Activated effector memory CD4-positive, alpha-beta T cell treated with Interleukin-2 at 50 U/mL for 16 hours (primary cell): Measurements from ENCODE around the gene CALM3.
A peak's percentile ranks its signal among the peaks of the same experiment; 100 is the strongest.
"Not testable (repeated sequence)": the region's sequence is repeated elsewhere in the genome, so short reads cannot be mapped to it uniquely, and the experiment has no call there.

ENCODE experiments used
- DNase-seq: peaks from one replicate; pipeline ENCODE4 v3.0.0-alpha.2; 2020

Gene CALM3

DNA sequence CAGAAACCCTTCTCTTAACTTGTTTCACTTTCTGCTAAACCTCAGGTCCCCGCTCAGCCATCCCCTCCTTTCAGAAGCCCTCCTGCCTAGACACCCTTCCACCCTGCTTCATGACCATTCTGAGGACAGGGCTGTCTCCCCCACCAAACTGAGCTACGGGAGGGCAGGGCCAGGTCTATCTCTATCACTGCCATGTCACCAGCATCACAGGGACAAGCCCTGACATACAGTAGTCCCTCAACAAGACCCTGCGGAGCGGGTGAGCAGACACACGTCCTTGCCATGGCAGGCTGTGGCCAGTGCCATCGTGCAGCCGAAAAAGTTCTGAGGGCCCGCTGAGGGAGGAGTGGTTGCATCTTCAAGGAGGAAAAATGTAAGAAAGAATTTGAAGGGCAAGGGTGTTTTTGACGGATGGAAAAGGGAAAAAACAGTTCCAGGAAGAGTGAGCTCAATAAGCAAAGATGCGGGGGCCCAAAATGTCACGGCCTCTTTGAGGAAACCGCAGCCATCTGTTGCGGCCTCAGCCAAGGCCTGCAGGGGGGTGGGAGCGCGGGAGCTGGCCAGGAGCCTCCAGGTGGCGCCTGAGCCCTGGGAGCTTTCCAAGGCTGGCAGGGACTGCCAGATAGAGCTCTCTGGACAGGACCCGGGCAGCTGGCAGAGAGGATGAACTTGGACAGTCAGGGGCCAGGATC lies 15.6 kb downstream of the CALM3 start:
- DNase-seq = no peak

DNA sequence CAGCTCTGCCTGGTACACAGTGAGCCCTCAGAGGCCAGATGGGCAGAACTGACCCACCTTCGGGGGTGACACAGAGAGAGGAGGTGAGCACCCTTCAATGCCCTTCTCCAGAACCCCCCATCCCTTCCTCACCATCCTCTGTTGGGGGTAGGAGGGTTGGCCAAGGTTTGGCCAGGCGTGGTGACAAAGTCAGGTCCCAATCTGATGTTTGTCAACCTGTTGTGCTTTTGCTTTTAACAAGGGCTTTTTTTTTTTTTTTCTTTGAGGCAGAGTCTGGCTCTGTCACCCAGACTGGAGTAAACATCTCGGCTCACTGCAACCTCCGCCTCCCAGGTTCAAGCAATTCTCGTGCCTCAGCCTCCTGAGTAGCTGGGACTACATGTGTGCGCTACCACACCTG lies 16.5 kb downstream of the CALM3 start:
- no peak for DNase-seq

DNA sequence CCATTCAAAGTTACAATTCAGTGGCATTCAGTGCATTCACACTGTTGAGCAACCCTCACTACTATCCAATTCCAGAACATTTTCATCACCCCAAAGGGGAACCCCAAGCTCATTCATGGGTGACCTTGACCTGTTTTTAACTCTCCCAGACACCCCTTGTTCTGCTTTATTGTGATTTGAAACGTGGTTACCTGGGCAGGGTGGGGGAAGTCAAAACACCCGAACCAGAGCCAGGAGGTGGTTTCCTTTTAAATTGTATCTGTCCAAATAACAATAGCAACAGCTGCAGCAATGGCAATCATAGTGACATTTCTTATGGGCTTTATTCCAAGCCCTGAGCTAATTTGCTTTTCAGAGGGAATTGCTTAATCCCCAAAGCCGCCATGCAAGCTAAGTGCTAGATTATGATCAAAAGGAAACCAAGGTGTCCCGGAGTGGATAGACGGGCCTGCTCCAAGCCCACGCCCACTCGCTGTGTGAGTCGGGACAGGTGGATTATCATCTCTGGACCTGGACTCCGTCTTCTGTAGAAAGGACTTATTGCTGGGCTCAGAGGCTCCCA lies 17.6 kb downstream of the CALM3 start:
- no peak for DNase-seq

DNA sequence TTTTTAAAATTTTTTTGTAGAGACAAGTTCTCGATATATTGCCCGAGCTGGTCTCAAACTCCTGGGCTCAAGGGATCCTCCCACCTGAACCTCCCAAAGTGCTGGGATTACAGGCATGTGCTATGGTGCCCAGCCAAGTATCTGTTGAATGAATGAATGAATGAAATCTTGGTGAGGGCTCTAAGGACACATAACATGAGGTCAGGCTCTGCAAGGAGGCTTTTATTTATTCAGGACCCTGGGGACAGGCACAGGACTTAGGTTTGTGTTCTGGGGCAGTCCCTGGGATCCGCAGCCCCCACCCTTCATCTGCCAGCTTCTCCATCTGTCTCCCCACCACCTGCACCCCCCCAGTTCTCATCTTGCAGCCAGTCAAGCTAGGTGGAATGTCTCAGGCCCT lies 19.1 kb downstream of the CALM3 start:
- no peak for DNase-seq

DNA sequence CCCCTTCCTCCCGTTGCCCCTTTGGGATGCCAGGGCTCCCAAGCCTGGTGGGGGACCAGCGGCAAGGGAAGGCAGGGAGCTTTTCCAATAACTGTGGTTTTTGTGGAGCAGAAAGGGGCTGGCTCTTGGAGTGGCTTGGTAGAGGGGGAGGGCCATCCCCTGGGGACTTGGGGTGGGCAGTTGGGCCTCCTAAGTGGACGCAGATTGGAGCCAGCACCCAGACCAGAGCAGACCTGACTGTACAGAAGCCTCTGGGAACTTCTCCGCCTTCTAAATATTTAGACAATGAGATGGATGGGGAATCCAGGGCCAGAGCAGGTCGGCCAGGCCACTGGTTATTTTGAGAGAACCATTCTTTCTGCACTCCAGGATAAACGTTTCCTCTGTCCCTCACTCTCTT lies 19.6 kb downstream of the CALM3 start:
- DNase-seq = no peak

GRCh38 chr19:46621191-46622117 lies 20.3 kb downstream of the CALM3 start:
- no peak for DNase-seq

GRCh38 chr19:46622118-46622446 lies 21.0 kb downstream of the CALM3 start:
- no peak for DNase-seq

- DNase-seq = no peak
These were observed 22.9 kb downstream of the CALM3 start for GRCh38 chr19:46623915-46624502.

DNA sequence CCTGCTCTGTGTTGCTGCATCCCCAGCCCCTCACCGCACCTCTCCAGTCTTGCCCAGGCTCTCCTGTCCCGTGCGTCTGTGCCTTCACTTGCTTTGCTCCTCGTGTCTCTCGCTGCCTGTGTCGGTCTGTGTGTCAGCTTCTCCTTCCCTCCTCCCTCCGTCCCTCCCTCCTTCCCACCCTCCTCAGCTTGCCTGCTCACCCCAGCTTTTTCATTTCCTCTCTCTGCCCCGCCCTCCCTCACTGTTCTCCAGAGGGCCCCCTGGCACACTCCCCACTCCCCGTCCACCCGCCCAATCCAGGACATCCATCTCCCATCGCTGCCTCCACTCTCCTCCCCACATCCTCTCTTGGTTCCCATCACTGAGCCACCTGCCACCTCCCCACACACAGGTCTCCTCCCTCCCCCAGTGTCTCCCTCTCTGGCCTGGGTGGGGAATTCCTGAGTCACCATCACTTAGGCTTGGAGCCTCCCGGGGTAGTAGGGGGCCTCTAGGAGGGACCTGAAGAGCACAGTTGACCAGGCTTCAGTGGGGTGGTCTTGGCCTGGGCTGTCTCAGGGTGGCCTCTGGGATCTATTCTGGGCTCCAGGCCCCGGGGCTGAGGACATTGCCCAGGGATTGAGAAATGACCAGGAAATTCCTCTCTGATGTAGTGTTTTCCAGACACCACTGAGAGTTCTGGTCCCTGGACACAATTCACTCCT lies 24.0 kb downstream of the CALM3 start, which contains the start of gene PTGIR:
Gene PTGIR (minus strand): TSS at position 132 of the 704 bp plus-strand sequence. CDS start 864 bp downstream, outside the sequence.
- no peak for DNase-seq

GRCh38 chr19:46625731-46626130 lies 24.6 kb downstream of the CALM3 start:
- no peak for DNase-seq

DNA sequence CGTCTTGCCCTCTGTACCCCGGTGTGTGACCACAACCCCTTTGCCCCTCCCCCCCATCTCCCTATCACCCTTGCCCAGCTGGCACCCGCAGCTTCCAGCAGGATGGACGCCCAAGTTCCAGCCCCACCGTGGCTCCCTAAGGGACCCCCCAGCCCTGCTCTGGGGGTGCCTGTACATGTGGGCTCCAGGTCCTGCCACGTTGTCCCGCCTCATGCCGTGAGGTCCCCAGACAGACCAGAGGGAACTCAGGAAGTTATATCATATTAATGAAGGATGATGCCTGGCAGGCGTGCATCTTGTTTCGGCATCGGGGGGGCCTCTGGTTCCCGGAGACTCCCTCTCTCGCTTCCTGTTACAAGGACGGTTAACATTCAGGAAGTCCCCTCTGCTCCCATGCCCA lies 25.3 kb downstream of the CALM3 start:
- DNase-seq = no peak

- not testable (repeated sequence) for DNase-seq
These were observed 27.8 kb downstream of the CALM3 start for GRCh38 chr19:46628970-46629369.

GRCh38 chr19:46629546-46630025 lies 28.5 kb downstream of the CALM3 start:
- DNase-seq = no peak

GRCh38 chr19:46630586-46631205 lies 29.6 kb downstream of the CALM3 start:
- DNase-seq = no peak

- no peak for DNase-seq
These were observed 30.4 kb downstream of the CALM3 start for GRCh38 chr19:46631481-46631880.

DNA sequence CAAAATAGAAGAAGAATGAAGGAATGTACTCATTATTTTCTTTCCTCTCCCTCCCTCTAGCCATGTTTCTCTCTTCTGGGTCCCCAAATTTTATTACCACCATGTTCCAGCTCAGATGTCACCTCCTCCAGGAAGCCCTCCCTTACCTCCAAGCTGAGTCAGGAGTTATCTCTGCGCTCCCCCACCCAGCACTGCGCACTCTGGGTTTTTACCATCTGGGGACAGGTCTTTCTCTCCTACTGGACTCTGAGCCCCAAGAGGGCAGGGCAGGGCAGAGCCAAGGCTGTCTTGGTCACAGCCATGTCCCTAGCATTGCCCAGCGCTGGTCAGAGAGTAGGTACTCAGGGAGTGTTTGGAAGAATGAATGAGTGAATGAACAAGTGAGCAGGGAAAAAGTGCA lies 32.0 kb downstream of the CALM3 start:
- DNase-seq = no peak

DNA sequence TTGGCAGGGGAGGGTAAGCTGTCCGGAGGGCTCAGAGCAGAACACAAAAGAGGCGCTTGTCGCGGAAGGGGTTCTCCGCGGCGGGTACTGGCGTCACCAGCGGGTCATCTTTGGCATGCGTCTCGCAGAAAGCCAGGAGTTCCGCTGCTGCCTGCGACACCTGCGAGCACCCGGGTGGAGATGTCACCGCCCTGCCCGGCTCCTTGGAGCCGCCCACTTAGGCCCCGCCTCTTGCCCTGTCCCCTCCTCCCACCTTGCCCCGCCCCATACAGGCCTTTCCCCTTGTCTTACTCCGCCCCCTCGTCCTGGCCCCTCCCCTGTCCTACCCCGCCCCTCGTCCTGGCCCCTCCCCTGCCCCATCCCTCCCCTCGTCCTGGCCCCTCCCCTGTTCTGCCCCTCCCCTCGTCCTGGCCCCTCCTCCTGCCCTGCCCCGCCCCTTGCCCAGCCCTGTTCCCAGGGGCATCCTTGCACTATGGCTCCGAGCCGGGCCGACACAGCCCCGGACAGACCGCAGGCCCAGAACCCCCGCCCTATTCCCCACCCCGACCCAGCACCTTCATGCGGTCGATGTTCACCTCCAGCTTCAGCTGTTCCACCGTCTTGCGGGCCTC lies 33.0 kb downstream of the CALM3 start:
- DNase-seq = peak; percentile 89

GRCh38 chr19:46634656-46635218 lies 33.6 kb downstream of the CALM3 start:
- DNase-seq = no peak

DNA sequence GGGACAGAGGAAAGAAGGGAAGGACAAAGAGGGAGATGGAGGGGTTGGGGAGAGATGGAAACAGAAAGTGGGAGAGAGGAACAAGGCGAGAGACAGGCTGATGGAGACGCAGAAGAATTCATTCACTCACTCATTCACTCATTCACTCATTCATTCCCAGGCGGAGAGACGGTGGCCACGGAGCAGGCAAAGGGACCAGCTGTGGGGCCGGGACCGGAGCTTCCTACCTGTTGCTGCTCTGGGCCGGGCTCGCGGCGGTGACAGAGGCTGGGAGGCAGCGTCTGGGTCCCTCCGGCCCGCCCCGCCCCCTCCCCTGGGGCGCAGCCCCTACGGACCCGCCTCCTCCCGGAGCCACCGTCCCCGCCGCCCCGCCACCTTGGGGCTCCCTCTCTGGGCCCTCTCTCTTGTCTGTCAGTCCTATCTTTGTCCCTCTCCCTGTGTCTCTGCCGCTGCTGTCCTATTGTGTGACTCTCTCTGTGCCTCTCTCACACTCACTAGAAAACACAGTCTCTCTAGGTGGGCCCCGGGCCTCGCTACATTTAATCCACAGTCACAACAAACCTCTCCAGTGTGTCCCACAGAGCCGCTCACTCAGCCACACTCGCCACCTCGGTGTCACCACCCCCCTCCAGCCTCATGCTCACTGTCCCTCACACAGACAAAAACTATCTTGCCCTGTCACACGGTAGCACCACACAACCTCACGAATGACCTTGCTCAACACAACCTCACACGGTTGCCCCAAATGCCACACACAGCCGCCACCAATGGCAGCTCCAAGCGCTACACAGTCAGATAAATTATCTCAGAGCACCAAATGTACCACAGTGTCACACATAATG lies 35.0 kb downstream of the CALM3 start, which contains the start of gene GNG8:
Gene GNG8 (minus strand): TSS at position 283 of the 842 bp plus-strand sequence. CDS start 1,520 bp downstream, outside the sequence.
- no peak for DNase-seq

DNA sequence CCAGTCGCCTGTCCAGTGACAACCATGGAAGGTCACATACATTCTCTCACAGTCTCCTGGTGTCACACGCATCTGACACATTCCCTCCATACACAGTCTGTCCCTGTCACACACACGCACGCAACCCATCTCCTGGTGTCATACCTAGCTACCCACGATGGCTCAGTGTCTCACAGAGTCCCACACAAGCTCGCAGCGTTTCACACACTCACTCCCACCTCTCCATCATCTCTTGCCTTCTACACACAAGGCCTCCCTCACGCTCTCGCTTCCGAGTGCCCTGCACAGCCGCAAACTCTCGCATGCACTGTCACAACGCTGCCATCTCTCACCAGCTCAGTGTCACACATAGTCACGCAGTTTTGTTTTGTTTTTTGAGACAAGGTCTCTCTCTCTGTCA lies 36.1 kb downstream of the CALM3 start:
- no peak for DNase-seq
